Stimulated activated naive CD8-positive, alpha-beta T cell treated with anti-CD3 and anti-CD28 coated beads, Interleukin-15, Interleukin-2, amounts not matched to agents 100 ng/mL and 50 ng/mL, for 24 hours (primary cell): ENCODE measurements around the gene PLEKHD1.

Source experiments
- H3K27ac Mint-ChIP-seq: one replicate; pipeline ENCODE4 v1.8.0; 2021; ENCODE audit warnings: mild to moderate bottlenecking, mixed read lengths
- H3K27me3 Mint-ChIP-seq: one replicate; pipeline ENCODE4 v1.8.0; 2021; ENCODE audit warnings: mixed read lengths
- H3K36me3 Mint-ChIP-seq: one replicate; pipeline ENCODE4 v1.8.0; 2021; ENCODE audit warnings: low read depth, mixed read lengths
- H3K4me1 Mint-ChIP-seq: one replicate; pipeline ENCODE4 v1.8.0; 2021; ENCODE audit warnings: low read depth, mixed read lengths
- H3K4me3 Mint-ChIP-seq: one replicate; pipeline ENCODE4 v1.8.0; 2021; ENCODE audit warnings: mild to moderate bottlenecking, mixed read lengths
- H3K9me3 Mint-ChIP-seq: one replicate; pipeline ENCODE4 v1.8.0; 2021; ENCODE audit warnings: mixed read lengths

Gene PLEKHD1

GRCh38 chr14:69484444-69485314 lies at the start of gene PLEKHD1:
TSS of gene PLEKHD1 (plus strand) at chr14:69484728. CDS start at chr14:69484966, 238 bp downstream.
- H3K27me3 Mint-ChIP-seq, result peaks cover 46% of the 10 kb centered on the region
- no peaks in the 10 kb centered on the region for H3K9me3 Mint-ChIP-seq
- no peaks in the 10 kb centered on the region for H3K36me3 Mint-ChIP-seq
- no peak within 1 kb of the TSS for H3K27ac Mint-ChIP-seq
- H3K4me1 Mint-ChIP-seq, result peaks cover 3% of the 10 kb centered on the region
- H3K4me3 Mint-ChIP-seq, result peak within 1 kb of the TSS; percentile 55

- peaks cover 44% of the 10 kb centered on the region for H3K36me3 Mint-ChIP-seq
- H3K27ac Mint-ChIP-seq, result no peak overlapping the region
- H3K4me3 Mint-ChIP-seq, result no peak overlapping the region
- peaks cover 30% of the 10 kb centered on the region for H3K4me1 Mint-ChIP-seq
- no peaks in the 10 kb centered on the region for H3K9me3 Mint-ChIP-seq
- H3K27me3 Mint-ChIP-seq, result no peaks in the 10 kb centered on the region
Measured at GRCh38 chr14:69439521-69440270, 44.8 kb upstream of the PLEKHD1 start.

- peak overlapping the region; percentile 78 for H3K27ac Mint-ChIP-seq
Measured at GRCh38 chr14:69441948-69442347, 42.6 kb upstream of the PLEKHD1 start.

DNA sequence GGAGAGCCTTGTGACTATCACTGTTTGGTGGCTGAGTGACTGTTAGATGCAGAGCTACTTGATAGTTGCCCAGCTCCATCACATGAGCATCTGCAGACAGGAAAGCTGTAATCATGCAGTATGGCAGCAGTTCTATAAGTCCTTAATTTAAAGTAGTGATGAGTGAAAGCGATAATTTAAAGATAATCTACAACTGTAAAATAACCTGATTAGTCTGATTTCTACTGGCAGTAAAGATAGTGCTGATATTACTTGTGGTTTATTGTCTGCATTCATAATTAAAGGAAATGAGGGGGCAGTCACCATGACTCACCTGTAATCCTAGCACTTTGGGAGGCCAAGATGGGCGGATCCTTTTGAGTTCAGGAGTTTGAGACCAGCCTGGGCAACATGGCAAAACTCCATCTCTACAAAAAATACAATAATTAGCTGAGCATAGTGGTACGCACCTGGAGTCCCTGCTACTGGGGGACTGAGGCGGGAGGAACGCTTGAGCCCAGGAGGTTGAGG lies 41.2 kb upstream of the PLEKHD1 start:
- peaks cover 49% of the 10 kb centered on the region for H3K36me3 Mint-ChIP-seq
- peak overlapping the region; percentile 40 for H3K27ac Mint-ChIP-seq
- no peaks in the 10 kb centered on the region for H3K27me3 Mint-ChIP-seq
- H3K9me3 Mint-ChIP-seq, result no peaks in the 10 kb centered on the region
- H3K4me3 Mint-ChIP-seq, result peak overlapping the region; percentile 37
- peaks cover 23% of the 10 kb centered on the region for H3K4me1 Mint-ChIP-seq

More at GRCh38 chr14:69441948-69442347, 42.6 kb upstream of the PLEKHD1 start:
- Mint-ChIP-seq H3K27me3 (no peaks in the 10 kb centered on the region), H3K4me1 (peaks cover 23% of the 10 kb centered on the region), H3K4me3 (peak overlapping the region; percentile 27), H3K36me3 (peaks cover 46% of the 10 kb centered on the region), H3K9me3 (no peaks in the 10 kb centered on the region)

- Mint-ChIP-seq H3K4me3 (no peak overlapping the region), H3K27ac (peak overlapping the region; percentile 7), H3K9me3 (no peaks in the 10 kb centered on the region)
Measured at GRCh38 chr14:69449216-69449615, 35.3 kb upstream of the PLEKHD1 start.

GRCh38 chr14:69451941-69452340 lies 32.6 kb upstream of the PLEKHD1 start:
- H3K9me3 Mint-ChIP-seq, result no peaks in the 10 kb centered on the region
- no peak overlapping the region for H3K27ac Mint-ChIP-seq
- H3K36me3 Mint-ChIP-seq, result peaks cover 28% of the 10 kb centered on the region
- H3K27me3 Mint-ChIP-seq, result no peaks in the 10 kb centered on the region
- H3K4me1 Mint-ChIP-seq, result no peaks in the 10 kb centered on the region
- no peak overlapping the region for H3K4me3 Mint-ChIP-seq

More at GRCh38 chr14:69449216-69449615, 35.3 kb upstream of the PLEKHD1 start:
- peaks cover 36% of the 10 kb centered on the region for H3K36me3 Mint-ChIP-seq
- H3K27me3 Mint-ChIP-seq, result no peaks in the 10 kb centered on the region
- H3K4me1 Mint-ChIP-seq, result no peaks in the 10 kb centered on the region

GRCh38 chr14:69458350-69458749 lies 26.2 kb upstream of the PLEKHD1 start:
- Mint-ChIP-seq H3K27me3 (no peaks in the 10 kb centered on the region), H3K9me3 (no peaks in the 10 kb centered on the region), H3K4me3 (no peak overlapping the region), H3K36me3 (peaks cover 49% of the 10 kb centered on the region), H3K27ac (no peak overlapping the region), H3K4me1 (no peaks in the 10 kb centered on the region)

GRCh38 chr14:69459122-69459521 lies 25.4 kb upstream of the PLEKHD1 start:
- H3K4me3 Mint-ChIP-seq, result no peak overlapping the region
- H3K27me3 Mint-ChIP-seq, result no peaks in the 10 kb centered on the region
- no peaks in the 10 kb centered on the region for H3K4me1 Mint-ChIP-seq
- H3K27ac Mint-ChIP-seq, result no peak overlapping the region
- H3K36me3 Mint-ChIP-seq, result peaks cover 44% of the 10 kb centered on the region
- H3K9me3 Mint-ChIP-seq, result no peaks in the 10 kb centered on the region

DNA sequence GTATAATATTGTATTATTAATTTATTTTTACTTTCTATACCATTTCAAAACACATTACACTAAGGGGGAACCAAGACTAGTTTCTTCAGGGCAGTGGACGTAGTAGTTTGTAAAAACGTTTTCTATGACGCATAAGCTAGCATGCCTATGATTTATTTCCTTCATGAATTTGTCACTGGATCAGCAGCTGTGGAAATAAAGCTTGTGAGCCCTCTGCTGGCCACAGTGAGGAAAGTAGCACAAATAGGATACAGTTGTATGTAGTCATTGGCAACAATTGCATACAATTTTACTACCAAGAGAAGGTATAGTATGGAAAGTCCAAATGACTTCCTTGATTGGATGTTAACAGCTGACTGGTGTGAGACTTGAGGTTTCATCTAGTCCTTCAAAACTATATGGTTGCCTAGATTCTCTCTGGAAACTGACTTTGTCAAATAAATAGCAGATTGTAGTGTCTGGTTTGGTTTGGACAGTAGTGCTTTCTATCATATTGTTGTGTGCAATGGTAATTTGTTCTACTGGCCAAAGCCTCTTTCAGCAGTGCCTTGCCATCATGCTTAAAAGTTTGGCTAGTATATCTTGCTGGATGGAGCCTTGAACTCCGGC lies 24.3 kb upstream of the PLEKHD1 start:
- no peaks in the 10 kb centered on the region for H3K4me1 Mint-ChIP-seq
- peaks cover 44% of the 10 kb centered on the region for H3K36me3 Mint-ChIP-seq
- H3K27ac Mint-ChIP-seq, result no peak overlapping the region
- no peaks in the 10 kb centered on the region for H3K9me3 Mint-ChIP-seq
- H3K27me3 Mint-ChIP-seq, result no peaks in the 10 kb centered on the region
- no peak overlapping the region for H3K4me3 Mint-ChIP-seq

DNA sequence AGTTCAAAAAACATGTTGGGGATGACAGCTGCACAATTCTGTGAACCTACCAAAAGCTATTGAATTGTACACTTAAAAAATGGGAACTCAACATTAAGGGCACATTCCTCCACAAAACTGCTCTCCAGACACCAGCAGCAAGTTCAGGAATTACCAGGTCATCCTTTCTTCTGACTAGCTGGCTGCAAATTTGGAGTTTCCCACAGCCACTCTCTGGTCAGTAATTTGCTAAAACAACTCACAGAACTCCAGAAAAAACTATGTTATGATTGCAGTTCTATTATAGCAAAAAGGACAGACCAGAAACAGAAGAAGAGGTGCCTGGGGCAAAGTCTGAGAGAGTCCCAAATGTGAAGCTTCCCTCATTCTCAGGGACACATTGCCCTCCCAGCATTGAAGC lies 20.1 kb upstream of the PLEKHD1 start:
- H3K4me1 Mint-ChIP-seq, result no peaks in the 10 kb centered on the region
- no peaks in the 10 kb centered on the region for H3K27me3 Mint-ChIP-seq
- no peaks in the 10 kb centered on the region for H3K9me3 Mint-ChIP-seq
- no peak overlapping the region for H3K4me3 Mint-ChIP-seq
- no peak overlapping the region for H3K27ac Mint-ChIP-seq
- H3K36me3 Mint-ChIP-seq, result peaks cover 18% of the 10 kb centered on the region

- no peaks in the 10 kb centered on the region for H3K27me3 Mint-ChIP-seq
- no peak overlapping the region for H3K4me3 Mint-ChIP-seq
- no peak overlapping the region for H3K27ac Mint-ChIP-seq
- no peaks in the 10 kb centered on the region for H3K4me1 Mint-ChIP-seq
- no peaks in the 10 kb centered on the region for H3K9me3 Mint-ChIP-seq
- H3K36me3 Mint-ChIP-seq, result peaks cover 18% of the 10 kb centered on the region
Measured at GRCh38 chr14:69464829-69465228, 19.7 kb upstream of the PLEKHD1 start.

DNA sequence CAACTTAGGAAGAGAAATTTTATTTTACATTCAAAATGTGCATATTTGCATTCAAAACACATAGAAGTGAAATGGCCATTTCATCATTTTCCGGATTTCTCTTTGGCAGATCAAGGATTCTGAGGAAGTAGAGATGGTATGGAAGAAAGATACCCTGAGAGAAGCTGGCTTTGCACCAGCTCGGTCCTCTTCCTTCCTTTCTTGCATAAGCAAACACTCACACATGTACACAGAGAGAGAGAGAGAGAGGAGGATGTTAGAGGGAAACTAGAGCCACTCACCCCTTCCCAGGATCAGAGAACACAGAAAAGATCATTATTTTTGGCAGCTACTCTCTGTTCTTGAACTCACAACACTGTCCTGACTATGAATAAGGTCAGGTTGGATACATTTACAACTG lies 15.6 kb upstream of the PLEKHD1 start:
- Mint-ChIP-seq H3K4me1 (no peaks in the 10 kb centered on the region), H3K36me3 (no peaks in the 10 kb centered on the region), H3K4me3 (no peak overlapping the region), H3K9me3 (no peaks in the 10 kb centered on the region), H3K27ac (no peak overlapping the region), H3K27me3 (no peaks in the 10 kb centered on the region)

GRCh38 chr14:69471436-69471835 lies 13.1 kb upstream of the PLEKHD1 start:
- Mint-ChIP-seq H3K27ac (no peak overlapping the region), H3K36me3 (no peaks in the 10 kb centered on the region), H3K9me3 (no peaks in the 10 kb centered on the region), H3K4me3 (no peak overlapping the region), H3K27me3 (no peaks in the 10 kb centered on the region), H3K4me1 (no peaks in the 10 kb centered on the region)

GRCh38 chr14:69471916-69472315 lies 12.6 kb upstream of the PLEKHD1 start:
- Mint-ChIP-seq H3K9me3 (no peaks in the 10 kb centered on the region), H3K36me3 (no peaks in the 10 kb centered on the region), H3K27ac (no peak overlapping the region), H3K4me1 (no peaks in the 10 kb centered on the region), H3K4me3 (no peak overlapping the region), H3K27me3 (no peaks in the 10 kb centered on the region)

- Mint-ChIP-seq H3K27me3 (no peaks in the 10 kb centered on the region), H3K9me3 (no peaks in the 10 kb centered on the region), H3K4me3 (no peak overlapping the region), H3K4me1 (no peaks in the 10 kb centered on the region), H3K27ac (no peak overlapping the region), H3K36me3 (no peaks in the 10 kb centered on the region)
Measured at GRCh38 chr14:69473260-69473659, 11.3 kb upstream of the PLEKHD1 start.
